B cell (primary cell): ENCODE results near the gene RNF32. TPM values are rescaled to one million over a fixed set of nuclear protein-coding genes. Genes with fewer than 3 reads are reported as not detected.

Source experiments
- ATAC-seq: fragments of 200-7000 bp; cut with Tn5 transposase; one replicate; pipeline ENCODE4 v1.10.0; 2021; ENCODE audit warnings: low read depth, mild to moderate bottlenecking, moderate number of reproducible peaks, moderate library complexity
- CTCF ChIA-PET: fragments of 350-600 bp; sonication (Branson Sonifier 250); formaldehyde crosslinking; loops from one replicate; lab custom pipeline; 2021; ENCODE audit warnings: antibody characterized with exemption, inconsistent platforms; lab: Charles Lee
- POLR2A ChIA-PET: fragments of 350-600 bp; sonication (Branson Sonifier 250); formaldehyde crosslinking; loops from one replicate; lab custom pipeline; 2021; ENCODE audit warnings: antibody characterized with exemption; lab: Charles Lee
- DNase-seq: peaks from one replicate; pipeline ENCODE4 v3.0.0; 2013
- H2AFZ ChIP-seq: 2 replicates; pipeline ENCODE4 v1.6.1; 2012; ENCODE audit warnings: mild to moderate bottlenecking, low read depth, low read length; ENCODE audit not compliant: insufficient read depth, poor library complexity, severe bottlenecking
- H3K27ac ChIP-seq, 2 donors: 1 replicate in 1 of 2; 2 replicates in 1 of 2; pipeline ENCODE4 v1.5.1; 2012 to 2013; ENCODE audit warnings: low read length in 2 of 2, mild to moderate bottlenecking in 2 of 2, moderate library complexity in 1 of 2
- H3K27me3 ChIP-seq, 4 experiments: fragments of 200-600 bp in 1 of 4; sonication (generic) in 1 of 4; replicated peaks in 1 of 4; 1 replicate in 2 of 4; 2 replicates in 2 of 4; pipeline versions ENCODE4 v1.6.1 to v1.7.0; 2013 to 2016; ENCODE audit warnings: low read length in 3 of 4, mild to moderate bottlenecking in 2 of 4, mixed read lengths in 1 of 4, moderate library complexity in 1 of 4; ENCODE audit not compliant: insufficient read depth in 4 of 4, control insufficient read depth in 3 of 4; ENCODE audit errors: control extremely low read depth in 1 of 4
- H3K36me3 ChIP-seq, 2 experiments: replicated peaks in 1 of 2; 1 replicate in 1 of 2; 2 replicates in 1 of 2; pipeline versions ENCODE4 v1.6.1 to v1.7.1; 2013; ENCODE audit warnings: low read length in 1 of 2; ENCODE audit not compliant: insufficient read depth in 2 of 2, control insufficient read depth in 1 of 2; ENCODE audit errors: control extremely low read depth in 1 of 2, extremely low read depth in 1 of 2
- H3K4me1 ChIP-seq, 2 donors: fragments of 200-600 bp in 1 of 2; sonication (generic) in 1 of 2; 1 replicate in 1 of 2; 2 replicates in 1 of 2; pipeline versions ENCODE4 v1.5.1 to v1.6.1; 2013 to 2017; ENCODE audit warnings: low read length in 2 of 2; ENCODE audit not compliant: control insufficient read depth in 2 of 2, insufficient read depth in 2 of 2
- H3K4me2 ChIP-seq: replicated peaks from 2 replicates; pipeline ENCODE3; 2012; ENCODE audit warnings: mild to moderate bottlenecking, low read depth, low read length; ENCODE audit not compliant: poor library complexity, severe bottlenecking
- H3K4me3 ChIP-seq, 5 experiments: fragments of 200-600 bp in 1 of 5; sonication (generic) in 1 of 5; 1 replicate in 3 of 5; 2 replicates in 2 of 5; pipeline versions ENCODE4 v1.5.1 to v1.7.0; 2011 to 2016; ENCODE audit warnings: low read length in 4 of 5, mild to moderate bottlenecking in 4 of 5, low read depth in 2 of 5, control low read depth in 1 of 5, moderate library complexity in 1 of 5; ENCODE audit not compliant: insufficient read depth in 1 of 5; ENCODE audit errors: control extremely low read depth in 1 of 5, extremely low read depth in 1 of 5
- H3K79me2 ChIP-seq: fragments of 200-600 bp; sonication (generic); one replicate; pipeline ENCODE4 v1.6.0; 2016; ENCODE audit warnings: low read length; ENCODE audit not compliant: control insufficient read depth, insufficient read depth
- H3K9ac ChIP-seq: fragments of 200-600 bp; sonication (generic); 2 replicates; pipeline ENCODE4 v1.6.1; 2017; ENCODE audit warnings: mild to moderate bottlenecking, low read length, moderate library complexity
- H3K9me3 ChIP-seq, 3 donors: one replicate each; pipeline versions ENCODE4 v1.6.1 to v1.7.1; 2013; ENCODE audit warnings: low read length in 2 of 3; ENCODE audit not compliant: control insufficient read depth in 2 of 3, insufficient read depth in 1 of 3; ENCODE audit errors: control extremely low read depth in 1 of 3
- H4K20me1 ChIP-seq: 2 replicates; pipeline ENCODE4 v1.6.0; 2012; ENCODE audit warnings: mild to moderate bottlenecking, low read length; ENCODE audit not compliant: insufficient read depth, control insufficient read depth, poor library complexity, severe bottlenecking
- H3K27ac Mint-ChIP-seq: one replicate; pipeline ENCODE4 v1.8.0; 2021; ENCODE audit warnings: mixed read lengths
- H3K27me3 Mint-ChIP-seq: one replicate; pipeline ENCODE4 v1.8.0; 2021; ENCODE audit warnings: mixed read lengths
- H3K4me1 Mint-ChIP-seq: one replicate; pipeline ENCODE4 v1.8.0; 2021; ENCODE audit warnings: mixed read lengths
- H3K4me3 Mint-ChIP-seq: one replicate; pipeline ENCODE4 v1.8.0; 2021; ENCODE audit warnings: mixed read lengths
- H3K9me3 Mint-ChIP-seq: one replicate; pipeline ENCODE4 v1.8.0; 2022; ENCODE audit warnings: mixed read lengths; ENCODE audit not compliant: insufficient read depth
- CTCF ChIP-seq: fragments of 200-600 bp; IDR thresholded peaks from one replicate; pipeline ENCODE4 v1.8.0; 2022; ENCODE audit warnings: antibody characterized with exemption, mild to moderate bottlenecking
- EZH2 ChIP-seq: IDR thresholded peaks from 2 replicates; pipeline ENCODE4 v1.6.1; 2012; ENCODE audit warnings: borderline replicate concordance, low read depth, mild to moderate bottlenecking, moderate library complexity, low read length; ENCODE audit not compliant: insufficient read depth, poor library complexity, severe bottlenecking
- WGBS: methylation state at CpG from one replicate; pipeline ENCODE4 v1.1.5; 2013; ENCODE audit warnings: missing lambda C conversion rate; ENCODE audit not compliant: insufficient coverage; 5-methylcytosine and 5-hydroxymethylcytosine counted together
- intact Hi-C: fragments of 100-400 bp; cut with micrococcal nuclease; formaldehyde crosslinking; loops from one replicate; pipeline ENCODE4 v1.10.0; 2022
- polyA plus RNA-seq: library from polyadenylated mRNA; depleted of rRNA; stranded (reverse); fragments of >200 nt; gene quantifications from 2 replicates; pipeline ENCODE4 v1.2.3, GENCODE V29; 2012
- total RNA-seq, 2 donors: library from RNA; stranded (reverse); fragments of 120-200 nt in 1 of 2; gene quantifications; 1 replicate in 1 of 2; 2 replicates in 1 of 2; pipeline versions ENCODE4 v1.2.3 to v1.2.4, GENCODE V29; 2013 to 2022

Gene RNF32
- total and polyA plus RNA-seq, 2 donors (not counting 1 experiment from before 2014, with no cell fraction given), result 1.6 to 2.3 TPM

GRCh38 chr7:156614434-156615264 is 25.9 kb upstream of the RNF32 start:
- POLR2A ChIA-PET, result no interaction called here
- H2AFZ ChIP-seq, result no peak overlapping the region
- H3K4me3 Mint-ChIP-seq, result no peak overlapping the region
- CTCF ChIA-PET, result interaction anchor here (0.5 kb wide), 1 partner anchor 1180 kb away, joined by 3 read pairs; no protein-coding TSS in a partner anchor
- no peak overlapping the region for H3K27ac ChIP-seq
- no peak overlapping the region for H3K27ac Mint-ChIP-seq
- no peaks in the 10 kb centered on the region for H3K79me2 ChIP-seq
- 91% methylated on average over 16 of the region's 19 CpGs for WGBS
- ATAC-seq (no peak), DNase-seq (no peak)
- no peak overlapping the region for H3K4me3 ChIP-seq
- TF ChIP-seq CTCF (no peak), EZH2 (no peak)
- H4K20me1 ChIP-seq, result no peaks in the 10 kb centered on the region
- intact Hi-C loops, result no loop called here
- no peak overlapping the region for H3K4me2 ChIP-seq
- H3K4me1 Mint-ChIP-seq, result peaks cover 7% of the 10 kb centered on the region
- H3K9me3 Mint-ChIP-seq, result no peaks in the 10 kb centered on the region
- H3K9me3 ChIP-seq, result peaks cover 0 to 12% (median 0%) of the 10 kb centered on the region in 3 donors
- H3K27me3 ChIP-seq, result peaks cover 0 to 36% (median 11%) of the 10 kb centered on the region in 4 experiments
- no peaks in the 10 kb centered on the region for H3K36me3 ChIP-seq
- no peak overlapping the region for H3K9ac ChIP-seq
- H3K27me3 Mint-ChIP-seq, result peaks cover 46% of the 10 kb centered on the region
- H3K4me1 ChIP-seq, result no peaks in the 10 kb centered on the region
